ENCODE results near the gene HOXA2. TPM values are rescaled to one million over a fixed set of nuclear protein-coding genes. Genes with fewer than 3 reads are reported as not detected.

HOXA2 gene
- total RNA-seq, 1 donor from 2014 or later = 1.8 TPM

DNA sequence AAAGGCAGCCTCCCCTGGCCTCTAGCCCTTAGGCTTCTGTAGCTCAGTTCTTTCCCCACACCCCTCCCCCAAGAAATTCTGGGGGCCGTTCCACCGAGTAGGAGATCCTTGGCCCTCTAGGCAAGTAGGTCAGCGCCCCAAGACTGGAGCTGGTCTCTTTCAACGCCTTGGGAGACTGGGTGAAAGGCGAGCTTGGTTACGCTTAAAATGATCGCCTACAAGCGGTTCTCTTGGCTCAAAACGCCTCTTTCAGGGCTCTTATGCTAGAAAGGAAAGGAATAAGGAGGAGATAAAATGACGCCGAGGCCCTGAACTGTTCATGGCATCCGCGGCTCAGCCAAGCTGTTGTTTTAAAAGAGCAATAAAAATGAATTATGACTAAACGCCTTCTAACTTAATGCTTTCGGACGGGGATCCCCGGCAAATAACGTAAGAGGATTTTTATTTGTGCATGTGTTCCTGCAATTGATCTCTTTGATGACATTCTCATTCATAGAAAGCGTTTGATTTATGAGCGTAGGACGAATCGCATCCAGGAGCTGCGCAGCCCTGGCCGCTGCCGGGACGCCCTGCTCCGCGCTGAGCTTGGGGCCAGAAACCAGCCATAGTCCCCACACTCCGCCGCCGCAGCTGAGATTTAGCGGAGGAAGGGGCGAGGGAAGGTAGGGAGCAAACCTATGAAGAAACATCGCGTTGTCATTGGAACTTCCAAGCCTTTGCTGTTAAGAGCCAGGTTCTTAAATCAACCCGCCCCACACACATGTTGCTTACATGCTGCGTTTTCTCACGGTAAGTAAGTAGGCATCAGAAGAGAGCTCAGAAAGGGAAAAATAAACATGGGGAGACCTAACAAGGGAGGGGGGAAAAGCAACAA lies 3.7 kb downstream of the HOXA2 start:
- no peak for DNase-seq (ENCODE audit: low spot score)

DNA sequence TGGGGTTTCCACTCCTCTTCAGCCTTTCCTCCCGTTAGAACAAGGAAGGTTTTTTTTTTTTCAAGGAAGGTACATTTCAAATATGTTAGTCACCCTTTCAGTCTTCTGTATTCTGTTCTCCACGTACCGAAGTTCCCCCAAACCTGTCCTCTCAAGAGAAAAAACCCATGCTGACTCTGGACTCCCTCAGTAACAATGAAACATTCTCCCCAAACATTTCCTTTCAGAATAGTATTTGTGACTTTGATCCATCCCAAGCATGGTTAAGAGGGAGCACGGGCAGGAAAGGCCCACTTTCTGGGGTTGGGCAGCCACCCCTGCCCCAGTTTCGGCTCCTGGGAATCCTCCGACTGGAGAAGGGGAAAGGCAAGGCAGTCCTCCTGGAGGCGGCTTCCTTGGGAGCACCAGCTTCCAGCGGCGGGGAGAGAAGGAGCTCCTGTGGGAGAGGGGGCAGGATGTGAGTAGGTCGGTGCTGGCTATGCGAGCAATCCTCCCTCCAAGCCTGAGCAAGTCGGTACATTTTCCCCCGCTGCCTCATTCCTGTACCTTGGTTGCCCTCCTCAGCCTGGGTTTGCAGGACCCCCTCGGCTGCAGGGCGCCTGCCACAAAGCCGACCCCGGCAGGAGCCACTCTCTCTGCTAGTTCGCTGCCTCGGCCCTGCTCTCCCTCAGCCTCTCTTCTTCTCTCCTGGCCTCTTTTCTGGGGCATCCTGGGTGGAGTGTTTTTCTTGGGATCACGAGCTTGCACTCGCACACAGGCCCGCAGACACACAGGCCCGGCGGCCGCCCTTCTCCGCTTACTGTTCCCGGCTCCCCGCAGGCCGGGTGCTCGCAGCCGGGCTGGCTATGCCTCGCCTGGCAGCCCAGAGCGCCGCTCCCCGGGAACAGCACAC lies 4.6 kb downstream of the HOXA2 start:
- DNase-seq (ENCODE audit: low spot score) = no peak

DNA sequence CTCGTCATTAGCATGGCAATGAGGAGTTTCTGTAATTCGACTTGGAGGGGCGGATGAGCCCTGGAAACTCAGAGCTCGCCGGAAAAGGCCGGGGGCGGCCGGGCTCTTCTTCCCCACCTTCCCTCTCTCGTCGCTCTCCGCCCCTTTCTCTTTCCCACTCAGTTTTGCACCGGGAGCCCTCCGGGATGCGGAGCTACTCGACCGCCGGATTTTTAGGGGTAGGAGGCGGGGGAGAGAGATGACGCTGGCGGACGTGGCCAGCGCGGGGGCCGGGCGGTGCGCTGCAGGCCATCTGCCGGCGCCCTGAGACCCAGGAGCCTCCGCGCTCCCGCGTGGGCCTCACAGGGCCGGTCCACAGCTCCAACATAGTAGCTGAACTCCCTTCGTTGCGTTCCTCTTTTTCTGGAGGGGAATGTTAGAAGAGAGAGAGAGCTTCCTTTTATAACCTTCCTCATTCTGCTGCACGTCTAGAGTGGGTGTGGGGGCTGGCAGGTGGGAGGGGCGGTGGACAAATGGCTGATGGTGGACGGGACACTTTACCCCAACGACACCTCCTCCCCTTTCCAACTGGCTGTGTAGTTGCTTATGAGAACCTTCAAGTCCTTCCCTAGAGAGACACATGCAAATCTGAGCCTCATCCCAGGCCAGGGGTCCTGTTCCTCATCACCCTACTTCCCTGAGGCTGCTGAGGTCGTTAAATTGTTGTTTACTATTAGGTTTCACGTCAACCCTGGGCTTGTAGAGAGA lies 5.5 kb downstream of the HOXA2 start:
- DNase-seq (ENCODE audit: low spot score) = no peak

DNA sequence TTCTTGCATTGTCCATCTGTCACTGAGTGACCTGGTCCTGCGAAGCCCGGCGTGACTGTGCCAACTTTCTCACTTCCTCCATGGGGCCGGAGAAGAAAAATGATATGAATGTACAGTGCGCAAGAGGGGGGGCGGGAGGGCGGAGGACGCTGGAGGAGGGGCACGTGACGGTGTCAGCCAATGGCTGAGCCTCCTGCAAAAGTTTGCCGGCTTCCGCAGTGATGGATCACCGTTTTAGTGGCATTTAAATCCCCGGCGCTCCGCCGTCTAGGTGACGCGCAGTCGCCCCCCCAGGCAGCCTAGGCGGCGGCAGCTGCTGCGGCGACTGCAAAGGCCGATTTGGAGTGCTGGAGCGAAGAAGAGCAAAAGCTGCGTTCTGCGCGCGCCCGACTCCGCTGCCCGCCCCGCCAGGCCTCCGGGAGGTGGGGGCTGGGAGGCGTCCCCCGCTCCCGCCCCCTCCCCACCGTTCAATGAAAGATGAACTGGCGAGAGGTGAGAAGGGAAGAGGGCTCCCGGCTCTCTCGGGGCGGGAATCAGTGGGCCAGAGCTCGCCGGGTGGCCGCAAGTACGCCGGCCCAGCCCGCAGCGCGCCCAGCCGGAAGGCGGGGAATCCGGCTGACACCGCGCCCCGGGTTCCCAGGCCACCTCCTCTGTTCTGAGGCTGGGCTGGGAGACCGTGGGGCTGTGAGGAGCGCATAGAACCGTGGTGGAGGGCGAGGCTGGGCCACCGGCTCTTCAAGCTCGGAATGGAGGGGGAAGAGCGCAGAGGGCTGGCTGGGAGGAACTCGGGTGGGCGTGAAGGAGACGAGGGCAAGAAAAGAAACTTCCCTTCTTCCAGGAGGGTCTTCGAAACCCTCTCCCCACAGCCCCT lies 6.4 kb downstream of the HOXA2 start, which contains the start of gene HOXA1:
HOXA1 (minus strand) TSS at position 104 of the 871 bp plus-strand sequence; CDS start at position 16, 88 bp downstream.
- DNase-seq (ENCODE audit: low spot score) = peak; percentile 92

DNA sequence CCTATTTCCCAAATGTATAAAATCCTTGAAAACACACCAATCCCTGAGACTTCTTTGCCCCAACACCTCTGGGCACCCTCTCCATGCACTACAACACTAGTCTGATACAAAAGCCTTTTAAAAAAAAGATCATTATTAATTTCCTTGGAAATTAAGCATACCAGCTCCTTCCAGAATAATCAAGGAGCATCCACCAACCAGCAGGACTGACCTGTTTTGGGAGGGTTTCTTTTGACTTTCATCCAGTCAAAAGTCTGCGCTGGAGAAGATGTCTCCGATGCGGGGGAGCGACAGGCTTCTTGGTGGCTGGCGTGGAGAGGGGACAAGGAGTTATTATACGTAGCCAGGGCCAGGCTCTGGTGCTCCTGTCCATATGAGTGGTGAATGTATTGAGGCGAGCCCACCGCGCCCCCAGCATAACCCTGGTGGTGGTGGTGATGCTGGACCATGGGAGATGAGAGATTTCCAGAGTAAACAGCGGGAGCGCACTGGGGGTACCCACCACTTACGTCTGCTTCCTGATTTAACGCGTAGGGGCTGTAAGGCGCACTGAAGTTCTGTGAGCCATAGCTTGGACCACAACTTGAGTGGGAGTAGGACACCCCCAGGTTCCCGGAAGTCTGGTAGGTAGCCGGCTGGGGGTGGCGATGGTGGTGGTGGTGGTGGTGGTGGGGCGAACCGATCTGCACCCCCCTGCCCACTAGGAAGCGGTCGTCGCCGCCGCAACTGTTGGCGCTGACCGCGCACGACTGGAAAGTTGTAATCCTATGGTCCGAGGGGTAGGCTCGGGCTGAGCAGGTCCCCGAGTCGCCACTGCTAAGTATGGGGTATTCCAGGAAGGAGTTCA lies 7.2 kb downstream of the HOXA2 start:
- DNase-seq (ENCODE audit: low spot score) = no peak

DNA sequence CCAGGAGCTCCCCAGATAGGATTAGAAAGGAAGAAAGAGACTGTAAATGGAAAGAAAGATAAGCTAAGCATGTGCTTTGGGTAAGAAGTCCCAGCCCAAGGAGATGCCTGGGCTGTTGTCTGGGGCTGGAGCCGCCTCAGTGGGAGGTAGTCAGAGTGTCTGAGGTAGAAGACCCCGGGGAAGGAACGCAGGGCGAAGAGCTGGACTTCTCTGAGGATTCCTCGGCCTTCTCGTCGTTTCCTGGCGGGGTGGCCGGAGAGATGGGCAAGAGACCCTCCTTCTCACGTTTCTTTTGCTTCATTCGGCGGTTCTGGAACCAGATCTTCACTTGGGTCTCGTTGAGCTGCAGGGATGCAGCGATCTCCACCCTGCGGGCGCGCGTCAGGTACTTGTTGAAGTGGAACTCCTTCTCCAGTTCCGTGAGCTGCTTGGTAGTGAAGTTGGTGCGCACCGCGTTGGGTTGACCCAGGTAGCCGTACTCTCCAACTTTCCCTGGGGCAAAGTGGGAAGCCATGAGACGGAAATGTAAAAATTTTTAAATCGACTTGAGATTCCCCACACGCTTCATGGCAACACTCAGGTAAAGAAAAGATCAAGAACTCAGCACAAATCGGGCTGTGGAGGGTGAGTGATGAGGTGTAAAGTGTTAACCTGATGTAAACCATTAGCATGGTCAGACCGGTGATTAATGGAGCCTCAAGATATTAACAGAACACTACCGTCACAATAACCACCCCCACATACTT lies 8.0 kb downstream of the HOXA2 start:
- DNase-seq (ENCODE audit: low spot score) = no peak

DNA sequence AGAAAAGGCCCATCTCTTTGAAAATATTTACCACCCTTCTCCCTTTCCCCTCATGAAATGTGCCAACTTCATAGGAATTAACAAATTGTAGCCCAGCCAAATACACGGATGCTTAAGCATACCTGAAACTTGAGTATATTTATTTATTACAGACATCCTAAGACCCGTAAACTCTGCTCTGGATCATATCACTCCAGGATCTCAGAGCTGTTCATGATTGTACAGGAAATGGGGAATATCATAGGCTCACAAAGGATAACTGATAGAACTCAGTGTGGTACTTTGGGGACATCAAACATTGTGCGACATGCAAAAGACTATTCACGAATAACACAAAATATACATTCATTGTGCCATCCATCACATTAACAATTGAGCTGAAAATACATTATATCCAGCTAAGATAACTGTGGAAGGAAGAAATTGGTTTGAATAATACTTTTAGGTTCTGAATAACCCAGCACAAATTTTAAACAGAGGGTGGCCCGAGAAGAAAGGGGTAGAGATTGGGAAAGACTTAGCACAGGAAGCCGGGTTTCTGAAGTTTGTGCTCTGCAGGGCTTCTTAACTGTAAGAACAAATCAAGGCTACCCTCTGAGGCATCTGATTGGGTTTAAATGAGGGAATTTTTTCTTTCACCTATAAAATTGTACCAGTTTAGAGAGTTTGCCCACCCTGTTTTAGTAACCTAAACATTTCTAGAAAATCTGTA lies 9.1 kb downstream of the HOXA2 start:
- DNase-seq (ENCODE audit: low spot score) = no peak

DNA sequence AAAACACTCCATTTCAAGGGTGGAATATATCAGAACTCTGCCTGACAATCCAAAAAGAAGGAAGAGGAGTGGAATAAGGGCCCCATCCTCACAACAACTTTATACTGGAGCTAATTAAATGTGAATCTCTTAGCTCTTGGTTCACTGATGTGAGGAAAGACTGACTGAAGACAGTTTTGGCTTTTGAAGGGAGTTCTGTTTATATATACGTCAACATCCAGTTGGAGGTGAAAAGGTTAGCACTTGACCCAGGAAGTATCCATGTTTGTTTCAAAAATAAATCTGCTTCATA lies 9.7 kb downstream of the HOXA2 start:
- no peak for DNase-seq (ENCODE audit: low spot score)

DNA sequence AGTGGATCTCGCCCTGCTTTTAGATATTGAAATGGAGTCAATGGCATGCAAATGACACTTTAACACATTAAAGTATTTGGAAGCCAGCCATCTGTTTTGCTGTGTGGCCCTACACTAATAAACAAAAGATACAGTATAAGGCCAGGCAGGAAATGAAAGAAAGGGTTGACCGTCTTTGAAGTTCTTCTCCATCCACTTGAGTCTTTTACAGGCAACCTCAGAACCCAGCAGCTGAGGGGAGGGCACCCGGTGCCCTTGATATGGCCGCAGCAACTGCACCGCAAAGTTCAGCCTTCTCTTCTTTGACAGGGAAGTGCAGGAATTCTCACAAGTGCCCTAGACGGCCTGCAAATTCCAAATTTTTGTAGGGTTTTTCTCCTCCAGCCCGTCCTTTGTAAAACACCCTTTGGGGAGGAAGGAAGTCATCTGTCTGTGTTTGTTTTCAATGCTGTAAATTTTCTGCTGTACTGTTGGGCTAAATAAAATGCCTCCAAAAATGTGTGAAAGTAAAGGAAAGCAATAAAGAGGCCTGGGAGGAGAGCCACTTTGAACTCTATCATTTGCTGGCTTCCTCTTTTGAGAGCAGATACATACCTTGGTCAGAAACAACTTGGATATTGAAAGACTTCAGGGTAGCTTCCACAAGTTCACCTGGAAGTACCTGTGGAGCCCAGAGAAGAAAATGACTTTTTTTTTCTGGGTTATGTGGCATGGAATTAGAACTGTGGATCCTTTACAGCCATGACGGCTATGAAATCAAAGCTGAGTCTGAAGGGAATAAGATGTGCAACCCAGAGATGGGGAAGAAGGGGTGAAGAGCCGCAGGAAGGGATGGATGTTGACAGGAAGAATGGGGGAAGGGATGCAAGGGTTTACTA lies 10.3 kb downstream of the HOXA2 start:
- DNase-seq (ENCODE audit: low spot score) = no peak

DNA sequence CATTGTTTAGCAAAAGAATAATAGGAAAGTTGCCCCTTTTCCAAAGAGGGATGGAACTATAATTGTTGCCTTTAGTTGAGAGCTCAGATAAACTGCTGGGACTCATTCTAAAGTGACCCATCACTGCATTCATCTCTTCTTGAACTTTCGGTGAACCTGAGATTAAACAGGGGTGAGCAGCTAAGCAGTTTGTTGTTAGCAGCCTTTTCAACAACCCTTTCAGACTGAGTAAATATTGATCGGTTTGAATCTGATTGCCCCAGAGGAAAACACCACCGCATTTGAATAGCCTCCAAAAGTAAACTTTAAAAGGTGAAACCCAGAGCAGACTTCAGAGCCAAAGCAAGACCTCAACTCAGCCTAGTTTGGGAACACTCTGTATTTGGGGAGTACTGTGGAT lies 11.4 kb downstream of the HOXA2 start:
- no peak for DNase-seq (ENCODE audit: low spot score)

DNA sequence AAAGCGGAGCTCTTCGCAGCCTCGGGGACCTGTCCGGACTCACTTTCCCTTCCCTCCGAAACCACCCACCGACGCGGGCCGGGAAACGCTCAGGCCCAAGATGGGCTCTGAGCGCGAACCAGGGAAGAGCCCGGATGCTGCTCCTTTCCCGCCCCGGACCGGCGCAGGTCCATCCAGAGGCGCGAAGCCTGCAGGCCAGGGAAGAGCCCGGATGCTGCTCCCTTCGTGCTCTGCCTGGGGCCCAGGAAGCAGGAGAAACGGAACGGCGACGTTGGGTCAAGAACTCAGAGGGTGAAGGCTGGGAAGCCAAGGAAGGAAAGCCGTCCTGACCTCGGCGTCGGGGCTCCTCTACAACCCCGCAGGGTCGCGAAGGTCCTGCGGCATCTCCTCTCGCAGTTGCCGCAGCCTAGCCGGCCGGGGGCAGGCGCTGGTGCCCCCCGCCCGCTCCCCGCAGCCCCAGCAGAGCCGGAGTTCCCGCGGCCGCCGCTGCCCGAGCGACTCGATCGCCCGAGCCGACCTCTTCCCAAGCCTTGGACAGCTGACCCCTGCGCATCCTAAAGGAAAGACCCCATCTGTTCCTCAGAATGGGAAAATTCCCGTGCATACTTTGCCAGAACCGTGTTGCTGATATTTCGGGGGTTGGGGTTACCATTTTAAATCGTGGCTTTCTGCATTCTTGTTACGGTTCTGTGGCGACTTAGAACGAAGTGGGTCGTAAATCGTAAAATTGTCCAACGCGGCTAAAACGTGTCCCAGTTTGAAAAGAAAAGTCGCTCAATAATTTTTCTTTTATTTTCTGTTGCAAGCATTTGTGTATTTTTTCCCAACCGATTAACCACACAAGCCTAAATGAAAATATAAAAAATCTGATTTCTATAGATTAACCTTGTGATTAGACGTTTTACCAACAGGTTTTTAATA lies 14.2 kb downstream of the HOXA2 start:
- DNase-seq (ENCODE audit: low spot score) = no peak

DNA sequence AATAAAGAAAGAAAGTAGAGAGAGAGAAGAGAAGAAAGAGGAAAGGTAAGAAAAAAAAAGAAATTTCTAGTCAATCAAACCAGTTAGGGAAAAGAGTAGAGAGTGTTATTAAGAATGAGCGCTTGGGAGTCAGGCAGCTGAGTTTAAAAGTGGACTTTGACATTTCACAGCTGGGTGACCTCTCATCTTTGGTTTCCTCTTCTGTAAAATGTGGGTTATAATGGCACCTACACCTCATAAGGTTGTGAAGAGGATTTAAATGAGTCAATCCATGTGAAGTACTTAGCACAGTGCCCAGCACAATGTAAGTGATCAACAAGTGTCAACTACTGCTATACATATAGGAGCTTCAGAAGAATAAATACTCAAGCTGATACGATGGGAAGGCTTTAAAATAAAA lies 18.8 kb downstream of the HOXA2 start:
- DNase-seq (ENCODE audit: low spot score) = no peak

DNA sequence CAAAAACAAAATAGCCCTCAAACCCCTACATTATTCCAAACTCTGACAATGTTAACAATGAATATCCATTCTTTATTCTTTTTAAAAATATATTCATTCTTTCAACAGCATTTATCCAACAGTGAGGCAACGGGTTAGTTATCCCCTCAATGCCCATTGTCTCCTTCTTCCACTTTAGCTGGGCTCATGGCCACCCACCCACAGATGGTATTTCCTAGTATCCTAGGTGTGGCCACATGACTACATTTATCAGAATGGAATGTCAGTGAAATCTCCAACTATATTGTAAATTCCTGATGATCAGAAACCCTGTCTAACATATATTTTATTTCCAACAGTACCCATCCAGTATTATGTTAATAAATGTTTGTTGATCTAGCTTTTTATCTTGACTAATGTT lies 20.3 kb downstream of the HOXA2 start:
- no peak for DNase-seq (ENCODE audit: low spot score)

DNA sequence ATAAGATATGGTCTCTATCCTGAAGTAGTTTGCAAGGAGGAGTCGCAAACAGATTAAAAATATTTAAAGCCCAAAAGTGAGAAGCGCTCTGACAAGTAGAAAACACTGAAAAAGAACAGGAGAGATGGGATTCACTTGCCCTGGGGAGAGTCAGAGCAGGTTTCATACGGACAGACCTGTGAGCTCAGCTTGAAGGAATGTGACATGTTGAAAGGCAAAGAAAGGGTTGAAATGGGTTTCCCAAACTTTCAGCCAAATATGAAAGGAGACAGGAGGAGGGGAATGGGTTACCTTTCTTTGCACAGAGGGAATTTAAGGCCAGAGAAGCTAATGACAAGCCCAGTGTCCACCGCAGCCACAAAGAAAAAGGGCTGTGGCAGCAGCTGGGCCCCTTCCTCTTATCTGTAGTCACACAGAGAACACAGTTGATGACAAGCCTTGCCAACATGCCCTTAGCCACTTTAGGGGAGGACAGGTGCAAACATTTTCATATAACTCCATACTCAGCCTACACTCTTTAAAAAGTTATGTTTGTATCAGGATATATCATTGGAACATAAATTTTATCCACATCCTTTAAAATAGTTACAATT lies 21.5 kb downstream of the HOXA2 start:
- no peak for DNase-seq (ENCODE audit: low spot score)

DNA sequence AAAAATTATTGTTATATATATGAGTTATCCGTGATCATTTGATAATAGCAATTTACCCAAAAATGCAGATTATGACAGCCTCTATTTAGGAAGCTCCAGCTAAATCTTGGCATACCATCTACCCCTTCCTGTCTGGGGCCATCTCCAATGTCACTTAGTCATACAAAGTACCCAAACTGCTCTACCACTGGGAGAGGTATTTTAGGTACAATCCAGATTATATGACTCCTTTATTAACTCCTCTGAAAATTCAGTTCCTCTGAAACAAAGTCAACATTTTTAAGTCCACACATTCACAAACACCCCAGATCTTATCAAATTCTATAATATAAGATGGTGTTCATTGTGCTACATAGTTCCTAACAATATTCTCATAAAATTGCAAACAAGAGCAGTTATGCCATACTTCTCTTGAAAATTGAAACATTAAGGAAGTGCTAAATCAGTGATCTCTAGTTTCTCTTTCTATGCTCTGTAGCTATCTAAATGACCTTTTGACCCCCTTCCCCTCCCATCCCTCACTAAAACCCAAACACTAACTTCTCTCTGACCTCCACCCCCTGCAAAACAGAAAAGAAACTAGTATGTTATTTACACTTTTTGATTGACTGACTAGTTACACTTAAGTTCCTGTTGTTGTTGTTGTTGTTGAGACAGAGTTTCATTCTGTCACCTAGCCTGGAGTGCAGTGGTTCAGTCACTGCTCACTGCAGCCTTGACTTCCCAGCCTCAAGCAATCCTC lies 23.1 kb downstream of the HOXA2 start:
- DNase-seq (ENCODE audit: low spot score) = no peak

Measured in ureter (tissue), 1 donor.